Loucy (cell line): ENCODE results near the gene C10orf105.

Source experiments
- CTCF ChIP-seq: fragments of 200-600 bp; sonication (generic); conservative IDR thresholded peaks from 2 replicates; pipeline ENCODE4 v1.5.1; 2014; ENCODE audit warnings: mild to moderate bottlenecking, antibody characterized with exemption, low read length
- EZH2phosphoT487 ChIP-seq: fragments of 200-600 bp; IDR thresholded peaks from 2 replicates; pipeline ENCODE4 v1.6.1; 2018; ENCODE audit warnings: antibody characterized with exemption, mild to moderate bottlenecking, moderate library complexity, borderline replicate concordance

- TF ChIP-seq CTCF, result no peak
- no peak for TF ChIP-seq EZH2phosphoT487
These were observed 5.0 kb downstream of the C10orf105 start for GRCh38 chr10:71714592-71714991.
